ENCODE data around the gene RALGPS2. TPM values are rescaled to one million over a fixed set of nuclear protein-coding genes. Genes with fewer than 3 reads are reported as not detected.

The RALGPS2 gene
- polyA plus RNA-seq, 3 donors, result 2.0 to 4.2 (median 2.3) TPM

- Histone ChIP-seq H4K20me1 (ENCODE audit: insufficient read depth, low read length) (no peaks in the 10 kb centered on the region), H2AFZ (ENCODE audit: insufficient read depth, low read depth, low read length, poor library complexity, severe bottlenecking) (no peak overlapping the region), H3K4me1 (ENCODE audit: control insufficient read depth in 1 of 2, insufficient read depth in 2 of 2, low read length in 2 of 2) (no peaks in the 10 kb centered on the region), H3K4me2 (replicated peaks; ENCODE audit: extremely low read depth, low read length, poor library complexity, severe bottlenecking) (no peak overlapping the region), H3K9me3 (replicated peaks in 1 of 2; ENCODE audit: control insufficient read depth in 1 of 2, insufficient read depth in 1 of 2, low read length in 2 of 2) (no peaks in the 10 kb centered on the region), H3K27me3 (ENCODE audit: control insufficient read depth in 2 of 2, insufficient read depth in 2 of 2, low read length in 2 of 2) (no peaks in the 10 kb centered on the region), H3K36me3 (replicated peaks in 1 of 2; ENCODE audit: control insufficient read depth in 1 of 2, insufficient read depth in 2 of 2, low read length in 2 of 2) (no peaks in the 10 kb centered on the region), H3K4me3 (replicated peaks in 1 of 3; ENCODE audit: low read depth in 2 of 3, low read length in 3 of 3) (no peak overlapping the region), H3K79me2 (ENCODE audit: insufficient read depth, low read length) (no peaks in the 10 kb centered on the region), H3K27ac (ENCODE audit: low read depth in 1 of 2, low read length in 2 of 2) (no peak overlapping the region), H3K9ac (ENCODE audit: insufficient read depth, low read length, poor library complexity, severe bottlenecking) (no peak overlapping the region)
- intact Hi-C loops (cut with micrococcal nuclease), result no loop called here
- no peak for TF ChIP-seq CTCF (IDR thresholded peaks at IDR 0.05)
- Mint-ChIP-seq H3K9me3 (no peaks in the 10 kb centered on the region), H3K27me3 (ENCODE audit: low read depth in 3 of 3) (peaks cover 0 to 6% (median 0%) of the 10 kb centered on the region in 3 donors), H3K36me3 (no peaks in the 10 kb centered on the region), H3K4me3 (no peak overlapping the region), H3K4me1 (peaks cover 3% of the 10 kb centered on the region), H3K27ac (no peak overlapping the region)
- 100% methylated on average over 1 of the region's 2 CpGs for WGBS (ENCODE audit: insufficient coverage)
- DNase-seq, result no peak
Observed at GRCh38 chr1:178706432-178706831, 18.6 kb upstream of the RALGPS2 start.

- Histone ChIP-seq H3K27me3 (ENCODE audit: control insufficient read depth in 2 of 2, insufficient read depth in 2 of 2, low read length in 2 of 2) (no peaks in the 10 kb centered on the region), H2AFZ (ENCODE audit: insufficient read depth, low read depth, low read length, poor library complexity, severe bottlenecking) (no peak overlapping the region), H3K4me3 (replicated peaks in 1 of 3; ENCODE audit: low read depth in 2 of 3, low read length in 3 of 3) (no peak overlapping the region), H3K79me2 (ENCODE audit: insufficient read depth, low read length) (no peaks in the 10 kb centered on the region), H3K9ac (ENCODE audit: insufficient read depth, low read length, poor library complexity, severe bottlenecking) (no peak overlapping the region), H3K9me3 (replicated peaks in 1 of 2; ENCODE audit: control insufficient read depth in 1 of 2, insufficient read depth in 1 of 2, low read length in 2 of 2) (no peaks in the 10 kb centered on the region), H3K36me3 (replicated peaks in 1 of 2; ENCODE audit: control insufficient read depth in 1 of 2, insufficient read depth in 2 of 2, low read length in 2 of 2) (no peaks in the 10 kb centered on the region), H4K20me1 (ENCODE audit: insufficient read depth, low read length) (no peaks in the 10 kb centered on the region), H3K4me1 (ENCODE audit: control insufficient read depth in 1 of 2, insufficient read depth in 2 of 2, low read length in 2 of 2) (peaks cover 0 to 3% of the 10 kb centered on the region in 2 donors), H3K27ac (ENCODE audit: low read depth in 1 of 2, low read length in 2 of 2) (no peak overlapping the region), H3K4me2 (replicated peaks; ENCODE audit: extremely low read depth, low read length, poor library complexity, severe bottlenecking) (no peak overlapping the region)
- no peak for TF ChIP-seq CTCF (IDR thresholded peaks at IDR 0.05)
- Mint-ChIP-seq H3K4me1 (peaks cover 6% of the 10 kb centered on the region), H3K4me3 (no peak overlapping the region), H3K27ac (no peak overlapping the region), H3K36me3 (no peaks in the 10 kb centered on the region), H3K27me3 (ENCODE audit: low read depth in 3 of 3) (peaks cover 0 to 6% (median 1%) of the 10 kb centered on the region in 3 donors), H3K9me3 (peaks cover 0 to 3% (median 0%) of the 10 kb centered on the region in 7 donors)
- no CpG with 5 or more reads among the region's 2 CpGs for WGBS (ENCODE audit: insufficient coverage)
- DNase-seq, result no peak
- intact Hi-C loops (cut with micrococcal nuclease), result no loop called here
Observed at GRCh38 chr1:178713259-178713658, 11.8 kb upstream of the RALGPS2 start.
